ENCODE data around the gene FBXO11.

The FBXO11 gene

DNA sequence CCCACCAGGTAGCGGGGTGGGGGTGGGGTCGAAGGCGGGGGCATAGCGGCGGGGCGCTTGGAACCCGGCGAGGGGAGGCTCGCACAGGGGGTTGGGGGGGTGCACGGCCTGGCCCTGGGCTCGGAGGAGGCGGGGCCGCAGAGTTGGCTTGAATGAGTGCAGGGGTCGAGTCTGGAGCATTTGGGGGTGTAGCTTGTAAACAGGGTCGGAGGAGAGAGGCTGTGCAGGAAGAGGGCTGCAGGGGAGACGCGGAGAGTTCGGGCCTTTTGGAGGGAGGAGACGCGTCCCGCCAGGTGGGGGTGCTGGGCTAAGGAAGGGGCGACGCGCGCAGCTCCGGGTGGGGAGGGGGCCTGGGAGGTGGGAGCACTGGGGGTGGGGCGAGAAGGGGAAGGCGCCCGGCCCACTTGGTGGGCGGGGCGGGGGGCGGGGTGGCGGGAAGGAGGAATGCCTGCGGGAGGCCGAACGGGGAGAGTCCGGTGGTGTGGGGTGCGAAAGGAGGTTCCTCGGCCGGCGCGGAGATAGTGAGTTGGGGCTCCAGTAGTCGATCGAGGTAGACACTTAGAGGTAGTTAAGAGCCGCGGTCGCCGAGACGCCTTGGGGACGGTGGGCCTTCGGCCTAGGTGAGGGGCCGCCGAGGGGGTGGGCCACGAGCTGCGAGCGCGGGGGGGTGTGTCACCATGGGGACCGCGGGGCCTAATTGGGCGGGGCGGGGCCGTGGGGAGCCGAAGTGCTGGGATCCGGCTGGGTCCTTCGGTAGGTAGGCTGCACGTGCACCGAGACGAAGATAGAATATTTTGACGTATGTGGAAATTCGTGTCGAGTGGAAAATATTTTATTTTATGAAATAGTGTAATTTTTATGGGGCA, 122.6 kb downstream of the FBXO11 start:
- peak; percentile 32 for DNase-seq (ENCODE audit: low read depth, low spot score)

DNA sequence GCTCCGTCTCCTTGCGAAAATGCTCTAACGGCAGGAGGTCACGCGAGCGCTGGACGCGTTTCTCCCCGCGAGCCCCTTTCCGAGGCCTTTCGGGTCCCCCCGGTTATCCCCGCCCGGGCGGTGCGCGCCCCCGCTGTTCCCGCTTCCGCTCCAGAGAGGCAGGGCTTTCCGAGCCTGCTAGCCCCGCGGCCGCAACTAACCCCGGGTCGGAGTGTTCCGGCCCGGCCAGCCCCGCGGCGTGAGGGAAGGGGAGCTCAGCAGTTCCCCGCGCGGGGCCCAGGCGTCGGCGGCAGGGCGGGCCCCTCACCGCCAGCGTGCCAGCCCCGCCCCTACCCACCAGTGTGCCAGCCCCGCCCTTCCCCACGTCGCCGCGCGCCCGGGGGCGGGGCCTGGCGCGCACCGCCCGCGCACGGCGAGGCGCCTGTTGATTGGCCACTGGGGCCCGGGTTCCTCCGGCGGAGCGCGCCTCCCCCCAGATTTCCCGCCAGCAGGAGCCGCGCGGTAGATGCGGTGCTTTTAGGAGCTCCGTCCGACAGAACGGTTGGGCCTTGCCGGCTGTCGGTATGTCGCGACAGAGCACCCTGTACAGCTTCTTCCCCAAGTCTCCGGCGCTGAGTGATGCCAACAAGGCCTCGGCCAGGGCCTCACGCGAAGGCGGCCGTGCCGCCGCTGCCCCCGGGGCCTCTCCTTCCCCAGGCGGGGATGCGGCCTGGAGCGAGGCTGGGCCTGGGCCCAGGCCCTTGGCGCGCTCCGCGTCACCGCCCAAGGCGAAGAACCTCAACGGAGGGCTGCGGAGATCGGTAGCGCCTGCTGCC, 123.4 kb downstream of the FBXO11 start, which contains the start of gene MSH6:
TSS of gene MSH6 (plus strand) at position 475 of the 815 bp plus-strand sequence. CDS start at position 564, 89 bp downstream.
- peak; percentile 74 for DNase-seq (ENCODE audit: low read depth, low spot score)

DNA sequence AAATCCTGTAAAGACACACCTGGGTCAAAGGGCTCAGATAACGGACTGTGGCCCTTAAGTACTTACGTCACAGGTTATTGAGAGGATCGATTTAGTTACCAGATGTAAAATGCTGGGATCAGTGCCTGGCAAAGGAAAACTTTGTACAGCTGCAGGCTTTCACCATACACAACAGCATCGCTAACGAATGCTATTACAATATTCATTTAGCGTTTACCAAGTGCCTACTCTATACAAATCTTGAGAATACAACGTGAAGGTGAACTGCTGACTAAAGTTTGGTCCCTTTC, 124.0 kb downstream of the FBXO11 start:
- DNase-seq (ENCODE audit: low read depth, low spot score) = no peak

DNA sequence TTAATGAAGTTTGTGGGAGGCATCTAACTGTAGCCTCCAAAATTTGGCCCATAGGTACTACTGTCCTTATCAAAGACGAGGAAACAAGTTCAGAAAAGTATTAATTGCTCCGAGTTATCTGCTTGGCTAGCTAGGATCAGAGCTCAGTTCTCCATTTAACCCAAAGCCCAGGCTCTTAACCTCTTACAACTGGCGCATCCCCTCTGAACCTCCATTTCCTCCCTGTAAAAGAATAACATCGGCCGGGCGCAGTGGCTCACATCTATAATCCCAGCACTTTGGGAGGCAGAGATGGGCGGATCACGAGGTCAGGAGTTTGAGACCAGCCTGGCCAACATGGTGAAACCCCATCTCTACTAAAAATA, 126.9 kb downstream of the FBXO11 start:
- DNase-seq (ENCODE audit: low read depth, low spot score) = no peak

DNA sequence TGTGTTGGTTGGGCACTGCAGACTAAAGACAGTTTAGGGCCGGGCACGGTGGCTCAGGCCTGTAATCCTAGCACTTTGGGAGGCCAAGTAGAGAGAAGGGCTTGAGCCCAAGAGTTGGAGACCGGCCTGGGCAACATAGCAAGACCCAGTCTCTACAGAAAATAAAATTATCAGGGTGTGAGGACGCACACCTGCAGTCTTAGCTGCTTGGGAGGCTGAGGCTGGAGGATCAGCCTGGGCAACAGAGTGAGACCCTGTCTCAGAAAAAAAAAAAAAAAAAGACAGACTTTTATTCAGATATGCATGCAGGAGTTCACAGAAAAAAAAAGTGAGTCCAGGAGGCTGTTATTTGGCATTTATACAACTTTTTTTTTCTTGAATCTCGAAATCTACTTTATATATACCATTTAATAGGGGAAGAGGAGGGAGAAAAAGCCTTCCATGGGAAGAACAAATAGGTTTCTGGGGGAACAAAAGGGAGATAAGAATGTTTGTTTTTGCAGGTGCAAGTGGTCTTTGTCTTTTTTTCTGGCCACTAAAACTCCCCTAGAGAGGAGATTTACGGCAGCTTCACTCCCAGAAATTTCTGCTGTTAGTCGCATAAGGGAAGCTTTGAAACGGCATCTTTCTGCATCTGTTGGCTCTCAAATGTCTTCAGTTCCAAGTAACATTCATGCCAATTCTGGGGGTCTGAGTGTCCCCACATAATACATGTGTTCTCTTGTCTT, 127.4 kb downstream of the FBXO11 start:
- no peak for DNase-seq (ENCODE audit: low read depth, low spot score)

DNA sequence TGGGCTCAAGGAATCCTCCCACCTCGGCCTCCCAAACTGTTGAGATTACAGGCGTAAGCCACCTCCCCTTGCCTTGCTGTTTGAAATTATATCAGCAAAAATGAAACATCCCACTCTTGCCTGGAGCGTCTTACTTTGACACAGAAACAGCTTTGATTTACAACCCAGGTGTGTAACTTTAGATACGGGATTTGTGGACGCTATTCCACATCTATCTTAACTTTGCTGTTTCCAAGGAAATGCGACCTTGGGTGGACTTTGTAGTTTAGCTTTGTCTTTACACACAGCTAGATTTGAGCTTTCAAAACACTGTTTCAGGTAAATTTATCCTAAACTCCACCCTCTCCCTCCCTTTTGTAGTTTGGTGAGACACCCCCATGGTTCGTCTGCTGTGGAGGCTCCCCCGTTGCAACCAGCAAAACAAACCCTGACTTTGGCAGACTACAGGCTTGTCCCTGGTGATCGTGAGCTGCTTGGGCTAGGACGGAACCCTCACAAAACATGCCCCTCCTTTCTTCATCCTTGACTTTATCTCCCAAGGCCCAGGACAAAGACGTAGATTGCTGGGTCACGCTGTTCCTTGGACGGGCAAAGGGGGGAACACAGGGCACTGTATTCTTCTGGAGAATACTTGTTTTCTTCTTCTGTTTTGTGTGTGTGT, 128.9 kb downstream of the FBXO11 start:
- no peak for DNase-seq (ENCODE audit: low read depth, low spot score)

DNA sequence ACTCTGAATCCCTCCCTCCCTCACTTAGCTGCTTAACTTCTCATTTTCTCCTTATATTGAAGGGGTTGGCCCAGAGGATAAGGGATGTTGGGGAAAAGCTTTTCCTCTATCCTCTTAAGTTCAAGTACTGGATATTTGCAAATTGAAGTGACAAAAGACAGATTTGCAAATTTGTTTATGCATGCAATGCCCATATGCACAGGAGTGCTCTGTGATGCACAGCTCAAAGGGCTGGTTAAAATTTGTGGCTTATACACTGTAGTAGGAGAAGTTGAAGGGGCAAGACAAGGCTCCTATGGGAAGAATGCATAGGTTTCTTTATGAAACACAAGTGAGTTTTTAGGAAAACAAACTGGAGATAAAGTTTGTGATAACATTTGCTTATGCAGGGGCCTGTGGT, 131.7 kb downstream of the FBXO11 start:
- DNase-seq (ENCODE audit: low read depth, low spot score) = no peak

DNA sequence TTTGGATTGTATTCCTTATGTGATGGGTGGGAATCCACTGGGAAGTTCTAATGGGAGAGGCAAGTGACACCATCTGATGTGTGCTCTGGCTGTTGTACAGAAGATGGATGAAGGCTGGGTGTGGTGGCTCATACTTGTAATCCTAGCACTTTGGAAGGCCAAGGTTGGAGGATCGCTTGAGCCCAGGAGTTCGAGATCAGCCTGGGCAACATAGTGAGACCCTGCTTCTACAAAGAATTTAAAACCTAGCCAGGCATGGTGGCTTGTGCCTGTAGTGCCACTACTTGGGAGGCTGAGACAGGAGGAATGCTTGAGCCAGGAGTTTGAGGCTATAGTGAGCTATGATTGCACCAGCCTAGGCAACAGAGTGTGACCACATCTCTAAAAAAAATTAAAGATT, 134.0 kb downstream of the FBXO11 start:
- no peak for DNase-seq (ENCODE audit: low read depth, low spot score)

DNA sequence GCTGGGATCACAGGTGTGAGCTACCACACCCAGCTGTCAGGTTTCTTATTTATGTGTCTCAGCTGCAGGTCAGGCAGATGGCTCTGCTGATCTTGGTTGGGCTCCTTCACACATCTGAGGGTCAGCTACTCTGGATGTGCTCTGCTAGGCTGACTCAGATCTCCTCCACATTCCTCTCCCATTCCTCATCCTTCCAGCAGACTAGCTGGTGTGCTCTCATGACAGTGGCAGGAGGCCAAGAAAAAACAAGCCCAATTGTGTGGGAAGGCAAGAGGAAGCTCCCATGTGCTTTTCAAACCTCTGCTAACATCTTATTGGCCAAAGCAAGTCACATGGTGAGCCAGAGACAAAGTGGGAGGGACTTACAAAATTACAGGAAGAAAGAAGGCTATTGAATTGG, 135.1 kb downstream of the FBXO11 start:
- DNase-seq (ENCODE audit: low read depth, low spot score) = no peak

DNA sequence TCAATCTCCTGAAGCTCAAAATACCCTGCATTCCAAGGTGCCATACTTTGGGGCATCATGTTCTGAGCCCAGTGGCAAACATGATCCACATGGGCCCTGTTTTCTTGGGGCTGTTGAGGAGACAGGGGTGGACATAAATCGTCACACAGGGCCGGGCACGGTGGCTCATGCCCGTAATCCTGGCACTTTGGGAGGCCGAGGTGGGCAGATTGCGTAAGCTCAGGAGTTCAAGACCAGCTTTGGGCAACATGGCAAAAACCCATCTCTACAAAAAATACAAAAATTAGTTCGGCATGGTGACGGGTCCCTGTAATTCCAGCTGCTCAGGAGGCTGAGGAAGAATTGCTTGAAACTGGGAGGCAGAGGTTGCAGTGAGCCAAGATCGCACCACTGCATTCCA, 137.0 kb downstream of the FBXO11 start:
- no peak for DNase-seq (ENCODE audit: low read depth, low spot score)

DNA sequence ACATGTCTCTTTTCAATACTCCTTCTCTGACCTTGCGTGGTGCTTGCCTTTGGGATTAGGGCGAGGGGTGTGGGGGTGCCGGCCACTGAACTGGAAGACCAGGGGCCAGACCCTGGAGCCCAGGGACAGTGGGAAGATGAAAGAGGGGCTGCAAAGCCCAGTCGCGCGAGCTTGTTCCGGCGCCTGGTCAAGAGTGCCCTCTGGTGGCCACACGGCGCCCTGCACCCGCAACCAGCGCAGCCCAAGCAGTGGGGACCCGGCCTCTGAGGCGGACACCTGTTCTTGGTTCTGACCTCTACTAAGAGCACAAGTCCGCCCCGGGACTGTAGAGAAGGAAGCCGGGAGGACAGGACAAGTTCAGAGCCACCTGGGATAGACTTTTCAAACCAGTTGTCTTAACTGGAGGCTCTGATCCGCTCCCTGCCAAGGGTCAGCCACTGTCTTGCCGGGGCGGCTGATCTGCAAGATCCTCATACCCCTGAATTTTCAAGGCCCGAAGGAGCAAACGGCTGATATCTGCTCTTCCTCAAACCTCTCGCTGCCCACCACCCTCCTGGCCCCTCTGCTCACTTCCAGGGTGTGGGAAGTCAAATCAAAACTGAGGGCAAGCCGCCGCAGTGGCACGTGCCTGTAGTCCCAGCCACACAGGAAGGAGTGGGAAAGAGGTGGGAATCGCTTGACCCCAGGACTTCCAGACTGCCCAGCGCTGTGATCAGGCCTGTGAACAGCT, 138.3 kb downstream of the FBXO11 start:
- DNase-seq (ENCODE audit: low read depth, low spot score) = peak; percentile 44

DNA sequence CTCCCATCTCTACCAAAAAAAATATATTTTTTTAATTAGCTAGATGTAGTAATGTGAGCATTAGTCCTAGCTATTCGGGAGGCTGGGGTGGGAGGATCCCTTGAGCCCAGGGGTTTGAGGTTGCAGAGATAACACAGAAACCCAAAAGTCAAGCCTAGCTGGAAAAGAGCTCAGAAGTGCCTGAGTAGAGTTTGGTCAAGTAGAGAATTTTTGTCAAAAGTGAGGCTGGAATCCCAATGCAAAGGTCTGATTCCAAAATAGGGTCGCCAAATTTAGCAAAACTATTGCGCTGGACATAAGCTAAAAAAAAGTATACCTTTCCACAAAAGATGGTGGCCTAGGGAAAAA, 138.8 kb downstream of the FBXO11 start:
- no peak for DNase-seq (ENCODE audit: low read depth, low spot score)

DNA sequence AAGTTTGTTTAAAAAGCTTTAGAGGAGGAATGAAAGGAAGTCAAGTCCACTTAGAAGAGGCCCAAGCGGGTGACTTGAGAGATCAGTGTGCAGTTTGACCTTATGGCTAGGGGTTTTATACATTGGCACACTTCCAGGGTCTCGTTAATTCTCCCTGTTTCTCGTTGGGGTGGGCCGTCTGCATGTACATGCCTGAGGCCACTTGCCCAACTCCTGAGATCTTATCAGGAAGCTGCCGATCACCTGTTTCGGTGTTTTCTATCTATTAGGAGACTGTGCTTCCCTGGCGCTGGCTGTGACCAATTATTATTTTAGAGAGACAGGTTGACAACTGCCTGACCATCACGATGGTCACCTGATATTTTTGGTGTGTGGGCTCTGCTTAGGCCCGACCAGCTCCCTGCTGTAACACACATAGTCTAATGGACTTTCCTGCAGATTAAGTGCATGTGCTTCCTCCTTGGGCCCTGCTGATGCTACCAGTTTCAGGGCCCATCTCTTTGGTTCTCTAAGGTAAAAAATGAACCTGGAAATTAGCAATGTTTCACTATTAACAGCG, 154.4 kb downstream of the FBXO11 start:
- no peak for DNase-seq (ENCODE audit: low read depth, low spot score)

DNA sequence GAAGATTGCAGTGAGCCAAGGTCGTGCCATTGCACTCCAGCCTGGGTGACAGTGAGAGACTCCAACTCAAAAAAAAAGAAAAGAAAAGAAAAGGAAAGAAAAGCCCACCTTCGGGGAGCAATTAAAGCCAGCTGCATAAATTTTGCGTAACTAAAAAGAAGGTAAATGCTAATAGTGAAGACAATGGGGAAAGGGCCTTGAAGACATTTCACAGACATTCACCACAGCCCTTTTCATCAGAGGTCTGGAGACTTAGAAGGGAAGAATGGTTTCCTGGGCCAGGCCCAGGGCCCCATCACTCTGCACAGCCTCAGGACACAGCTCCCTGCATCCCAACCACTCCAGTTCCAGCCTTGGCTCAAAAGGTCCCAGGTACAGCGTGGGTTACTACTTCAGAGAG, 158.4 kb downstream of the FBXO11 start:
- DNase-seq (ENCODE audit: low read depth, low spot score) = no peak

DNA sequence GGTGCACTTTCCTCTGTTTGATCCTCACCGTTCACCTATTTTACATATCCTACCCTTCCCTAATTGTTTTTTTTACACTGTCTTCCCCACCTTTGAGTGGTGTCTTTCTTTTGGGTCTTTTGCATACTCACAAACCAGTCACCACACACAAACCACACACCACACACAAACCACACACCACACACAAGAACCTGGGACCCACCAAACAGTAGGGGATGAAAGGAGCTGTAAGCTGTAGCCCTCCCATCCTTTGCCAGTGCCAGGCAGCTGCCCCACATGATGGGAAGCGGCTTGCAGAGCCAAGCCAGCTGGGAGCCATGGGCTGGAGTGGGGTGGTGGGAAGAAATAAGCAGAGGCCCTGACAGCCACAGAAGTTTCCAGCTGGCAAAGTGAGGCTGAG, 162.2 kb downstream of the FBXO11 start:
- no peak for DNase-seq (ENCODE audit: low read depth, low spot score)

DNA sequence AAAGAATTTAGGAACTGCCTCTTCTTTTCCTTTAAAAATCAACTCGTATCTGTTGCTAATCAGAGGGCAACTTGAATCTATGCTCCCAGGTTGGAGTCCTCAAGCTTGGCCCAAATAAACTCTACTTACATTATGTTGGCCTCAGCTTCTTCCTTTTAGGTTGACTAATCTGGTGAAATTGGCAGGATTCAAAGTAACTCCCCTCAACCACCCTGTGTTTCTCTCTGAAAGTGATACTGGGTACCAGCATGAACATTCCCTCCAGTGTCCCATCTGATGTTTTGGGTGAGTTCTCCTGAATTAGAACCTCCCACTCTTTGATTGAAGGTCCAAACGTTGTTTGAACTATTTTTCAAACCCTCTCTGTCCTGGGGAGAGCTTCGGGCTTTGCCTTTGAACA, 164.7 kb downstream of the FBXO11 start:
- no peak for DNase-seq (ENCODE audit: low read depth, low spot score)

DNA sequence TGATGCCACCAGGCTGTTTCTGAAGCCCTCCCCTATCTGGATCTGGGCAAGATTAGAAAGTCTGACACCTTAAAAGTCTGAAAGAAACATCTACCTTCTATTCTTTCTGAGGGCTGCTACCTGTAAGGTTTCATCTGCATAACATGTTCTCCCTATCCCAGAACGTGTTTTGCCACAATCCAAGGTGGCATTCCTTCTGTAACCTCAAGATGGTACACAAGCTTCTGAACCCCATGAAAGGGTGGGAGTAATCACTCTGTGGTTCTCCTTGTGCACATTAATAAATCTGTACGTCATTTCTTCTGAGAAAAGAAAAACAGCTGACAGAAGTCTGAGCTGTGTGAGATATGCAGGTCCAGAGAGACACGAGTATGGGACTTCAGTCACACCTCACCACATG, 165.2 kb downstream of the FBXO11 start:
- DNase-seq (ENCODE audit: low read depth, low spot score) = no peak
